PC-3 (cell line): ENCODE results near the gene SCAMP4. TPM values are rescaled to one million over a fixed set of nuclear protein-coding genes. Genes with fewer than 3 reads are reported as not detected.

Experiments
- ATAC-seq: fragments of 200-7000 bp; cut with Tn5 transposase; 2 replicates; pipeline ENCODE4 v1.9.1; 2020; ENCODE audit warnings: mild to moderate bottlenecking, moderate library complexity
- BruUV-seq: library from RNA; stranded (reverse); fragments of 400-500 nt; replicated peaks from 2 replicates; lab custom pipeline; 2021; lab: Mats Ljungman, UMichigan
- CTCF ChIA-PET: fragments of 300-600 bp; sonication (Branson Sonifier 250); formaldehyde crosslinking; loops from one replicate; lab custom pipeline; 2022; ENCODE audit warnings: antibody characterized with exemption; lab: Charles Lee
- POLR2A ChIA-PET: fragments of 300-600 bp; sonication (Branson Sonifier 250); formaldehyde crosslinking; loops from one replicate; lab custom pipeline; 2022; ENCODE audit warnings: antibody characterized with exemption; ENCODE audit not compliant: unreplicated experiment; lab: Charles Lee
- DNase-seq: peaks from one replicate; pipeline ENCODE4 v3.0.0-alpha.2; 2015
- H2AFZ ChIP-seq: fragments of 300-600 bp; sonication (generic); 2 replicates; pipeline ENCODE4 v1.6.0; 2016; ENCODE audit warnings: antibody characterized with exemption, low read length
- H3F3A ChIP-seq: fragments of 300-600 bp; sonication (generic); one replicate; pipeline ENCODE4 v1.6.0; 2017; ENCODE audit warnings: antibody characterized with exemption, low read length, control low read depth, mild to moderate bottlenecking; ENCODE audit not compliant: unreplicated experiment
- H3K27ac ChIP-seq: fragments of 300-600 bp; sonication (generic); 2 replicates; pipeline ENCODE4 v1.5.1; 2016; ENCODE audit warnings: mild to moderate bottlenecking, low read length
- H3K27me3 ChIP-seq: fragments of 300-600 bp; sonication (generic); 2 replicates; pipeline ENCODE4 v1.6.1; 2016; ENCODE audit warnings: low read length, mixed read lengths
- H3K36me3 ChIP-seq: fragments of 300-600 bp; sonication (generic); 2 replicates; pipeline ENCODE4 v1.6.1; 2016; ENCODE audit warnings: low read depth, mixed run types, low read length, mixed read lengths
- H3K4me1 ChIP-seq: fragments of 300-600 bp; sonication (generic); 2 replicates; pipeline ENCODE4 v1.5.1; 2016; ENCODE audit warnings: low read length; ENCODE audit not compliant: insufficient read depth
- H3K4me2 ChIP-seq: fragments of 300-600 bp; sonication (generic); 2 replicates; pipeline ENCODE4 v1.6.0; 2016; ENCODE audit warnings: low read length
- H3K4me3 ChIP-seq: fragments of 300-600 bp; sonication (generic); 2 replicates; pipeline ENCODE4 v1.5.1; 2016; ENCODE audit warnings: mild to moderate bottlenecking, low read length, mixed read lengths
- H3K79me2 ChIP-seq: fragments of 300-600 bp; sonication (generic); 2 replicates; pipeline ENCODE4 v1.6.1; 2017; ENCODE audit warnings: low read length, mixed read lengths
- H3K9ac ChIP-seq: fragments of 300-600 bp; sonication (generic); 2 replicates; pipeline ENCODE4 v1.6.0; 2016; ENCODE audit warnings: mild to moderate bottlenecking, low read length
- H3K9me2 ChIP-seq: fragments of 300-600 bp; sonication (generic); replicated peaks from 2 replicates; pipeline ENCODE4 v1.6.1; 2016; ENCODE audit warnings: mixed run types, low read length, mixed read lengths
- H3K9me3 ChIP-seq: fragments of 300-600 bp; sonication (generic); 2 replicates; pipeline ENCODE4 v1.6.1; 2016; ENCODE audit warnings: low read length, mixed read lengths
- H4K20me1 ChIP-seq: fragments of 300-600 bp; sonication (generic); 2 replicates; pipeline ENCODE4 v1.6.1; 2016; ENCODE audit warnings: low read length, mixed read lengths
- EZH2 ChIP-seq: fragments of 300-600 bp; sonication (generic); IDR thresholded peaks from one replicate; pipeline ENCODE4 v1.6.1; 2017; ENCODE audit warnings: antibody characterized with exemption, mild to moderate bottlenecking, low read length; ENCODE audit not compliant: unreplicated experiment
- EZH2phosphoT487 ChIP-seq: fragments of 300-600 bp; sonication (generic); IDR thresholded peaks from 2 replicates; pipeline ENCODE4 v1.6.1; 2018; ENCODE audit warnings: mild to moderate bottlenecking, antibody characterized with exemption, low read length, borderline replicate concordance
- intact Hi-C: fragments of 100-400 bp; cut with micrococcal nuclease; formaldehyde crosslinking; loops from 2 replicates; pipeline ENCODE4 v1.9.0; 2023
- total RNA-seq: library from RNA; depleted of rRNA; stranded (reverse); fragments of >200 nt; gene quantifications from 2 replicates; pipeline ENCODE4 v1.2.3, GENCODE V29; 2014
- TF ChIP-seq, protein P1 (sequence below): fragments of 300-600 bp; sonication (generic); conservative IDR thresholded peaks from 2 replicates; pipeline ENCODE4 v1.5.1; 2017; ENCODE audit warnings: antibody characterized with exemption, low read depth, mild to moderate bottlenecking, low read length

The SCAMP4 gene
- total RNA-seq, 1 experiment from 2014 or later = 61.5 TPM

DNA sequence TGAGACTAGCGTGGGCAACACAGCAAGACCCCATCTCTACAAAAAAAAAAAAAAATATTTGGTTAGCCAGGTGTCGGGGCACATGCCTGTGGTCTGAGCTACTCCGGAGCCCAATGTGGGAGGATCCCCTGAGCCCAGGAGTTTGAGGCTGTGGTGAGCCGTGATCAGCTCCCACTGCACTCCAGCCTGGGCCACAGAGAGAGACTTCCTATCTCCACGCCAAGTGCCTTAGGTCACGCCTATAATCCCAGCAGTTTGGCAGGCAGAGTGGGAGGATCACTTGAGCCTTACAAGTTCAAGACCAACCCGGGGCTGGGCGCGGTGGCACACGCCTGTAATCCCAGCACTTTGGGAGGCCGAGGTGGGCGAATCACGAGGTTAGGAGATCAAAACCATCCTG is 8.7 kb upstream of the SCAMP4 start:
- Histone ChIP-seq H3F3A (no peaks in the 10 kb centered on the region), H3K27me3 (no peaks in the 10 kb centered on the region), H3K79me2 (no peaks in the 10 kb centered on the region), H3K4me2 (no peak overlapping the region), H3K27ac (no peak overlapping the region), H3K4me3 (no peak overlapping the region), H4K20me1 (no peaks in the 10 kb centered on the region), H3K36me3 (no peaks in the 10 kb centered on the region), H3K9me3 (no peaks in the 10 kb centered on the region), H3K9ac (no peak overlapping the region), H3K9me2 (no peaks in the 10 kb centered on the region), H3K4me1 (no peaks in the 10 kb centered on the region), H2AFZ (no peak overlapping the region)
- intact Hi-C loops = no loop called here
- TF ChIP-seq EZH2phosphoT487 (no peak), EZH2 (no peak)
- TF ChIP-seq, protein P1, sequence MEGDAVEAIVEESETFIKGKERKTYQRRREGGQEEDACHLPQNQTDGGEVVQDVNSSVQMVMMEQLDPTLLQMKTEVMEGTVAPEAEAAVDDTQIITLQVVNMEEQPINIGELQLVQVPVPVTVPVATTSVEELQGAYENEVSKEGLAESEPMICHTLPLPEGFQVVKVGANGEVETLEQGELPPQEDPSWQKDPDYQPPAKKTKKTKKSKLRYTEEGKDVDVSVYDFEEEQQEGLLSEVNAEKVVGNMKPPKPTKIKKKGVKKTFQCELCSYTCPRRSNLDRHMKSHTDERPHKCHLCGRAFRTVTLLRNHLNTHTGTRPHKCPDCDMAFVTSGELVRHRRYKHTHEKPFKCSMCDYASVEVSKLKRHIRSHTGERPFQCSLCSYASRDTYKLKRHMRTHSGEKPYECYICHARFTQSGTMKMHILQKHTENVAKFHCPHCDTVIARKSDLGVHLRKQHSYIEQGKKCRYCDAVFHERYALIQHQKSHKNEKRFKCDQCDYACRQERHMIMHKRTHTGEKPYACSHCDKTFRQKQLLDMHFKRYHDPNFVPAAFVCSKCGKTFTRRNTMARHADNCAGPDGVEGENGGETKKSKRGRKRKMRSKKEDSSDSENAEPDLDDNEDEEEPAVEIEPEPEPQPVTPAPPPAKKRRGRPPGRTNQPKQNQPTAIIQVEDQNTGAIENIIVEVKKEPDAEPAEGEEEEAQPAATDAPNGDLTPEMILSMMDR = no peak
- ATAC-seq (no peak), DNase-seq (no peak)
- BruUV-seq = no TSS peak
- POLR2A ChIA-PET = no interaction called here
- CTCF ChIA-PET = no interaction called here

- Histone ChIP-seq H3K27me3 (no peaks in the 10 kb centered on the region), H2AFZ (no peak overlapping the region), H3K36me3 (no peaks in the 10 kb centered on the region), H3K79me2 (peaks cover 10% of the 10 kb centered on the region), H3K4me3 (no peak overlapping the region), H3K4me1 (peaks cover 8% of the 10 kb centered on the region; the same call in 1 of the 2 replicates), H3K9me3 (no peaks in the 10 kb centered on the region), H4K20me1 (no peaks in the 10 kb centered on the region), H3F3A (no peaks in the 10 kb centered on the region), H3K27ac (no peak overlapping the region), H3K4me2 (no peak overlapping the region), H3K9me2 (no peaks in the 10 kb centered on the region), H3K9ac (no peak overlapping the region)
- POLR2A ChIA-PET = no interaction called here
- DNase-seq (no peak), ATAC-seq (no peak)
- intact Hi-C loops = no loop called here
- no TSS peak for BruUV-seq
- TF ChIP-seq EZH2 (no peak), EZH2phosphoT487 (no peak)
- TF ChIP-seq, protein P1 = no peak
- CTCF ChIA-PET = interaction anchor here (0.5 to 0.6 kb wide), 2 partner anchors 17 to 64 kb away, joined by 3 to 10 read pairs; partner anchors contain the start of gene ABHD17A
Observed at GRCh38 chr19:1901940-1902404, 3.2 kb upstream of the SCAMP4 start.

GRCh38 chr19:1902923-1903322 is 2.3 kb upstream of the SCAMP4 start:
- TF ChIP-seq EZH2phosphoT487 (no peak), EZH2 (no peak)
- TF ChIP-seq, protein P1 = no peak
- H2AFZ ChIP-seq = no peak overlapping the region
- DNase-seq (no peak), ATAC-seq (no peak)
- peaks cover 18% of the 10 kb centered on the region for H3K4me1 ChIP-seq
- H3K9ac ChIP-seq = no peak overlapping the region
- H4K20me1 ChIP-seq = no peaks in the 10 kb centered on the region
- H3K4me3 ChIP-seq = no peak overlapping the region
- intact Hi-C loops = no loop called here
- no peak overlapping the region for H3K4me2 ChIP-seq
- no peaks in the 10 kb centered on the region for H3K36me3 ChIP-seq
- no TSS peak for BruUV-seq
- H3K27ac ChIP-seq = no peak overlapping the region
- ChIA-PET POLR2A (interaction anchor here (0.5 to 0.7 kb wide), 2 partner anchors 25 to 382 kb away, joined by 4 to 34 read pairs; no protein-coding TSS in a partner anchor), CTCF (no interaction called here)
- H3K79me2 ChIP-seq = peaks cover 20% of the 10 kb centered on the region
- no peaks in the 10 kb centered on the region for H3K9me2 ChIP-seq
- no peaks in the 10 kb centered on the region for H3K27me3 ChIP-seq
- H3F3A ChIP-seq = peaks cover 3% of the 10 kb centered on the region
- no peaks in the 10 kb centered on the region for H3K9me3 ChIP-seq
